Melanocyte of skin (primary cell): ENCODE data around the gene PHACTR2. TPM values are rescaled to one million over a fixed set of nuclear protein-coding genes. Genes with fewer than 3 reads are reported as not detected.

Experiments
- small RNA-seq, 2 donors: library from RNA; depleted of rRNA; stranded (forward); fragments of <200 nt; gene quantifications; one replicate each; pipeline ENCODE3, GENCODE V24; 2012
- total RNA-seq, 2 donors: library from RNA; depleted of rRNA; stranded (reverse); fragments of >200 nt; gene quantifications; 2 replicates each; pipeline ENCODE4 v1.2.3, GENCODE V29; 2012

The PHACTR2 gene
- 10 to 100 TPM; 19.6 to 24.1 TPM for total RNA-seq

GRCh38 chr6:143677891-143678791 lies at the start of gene PHACTR2:
PHACTR2 (plus strand) TSS chr6:143677965; CDS start chr6:143678164, 199 bp downstream.

GRCh38 chr6:143842902-143843676 lies 165.3 kb downstream of the PHACTR2 start, which contains the start of gene LTV1:
LTV1 (plus strand) TSS chr6:143843338; CDS start chr6:143843478, 140 bp downstream.

GRCh38 chr6:143864234-143864633 lies 186.5 kb downstream of the PHACTR2 start, which contains the start of gene ZC2HC1B:
ZC2HC1B (plus strand) TSS chr6:143864474; CDS start chr6:143864540, 66 bp downstream.

Small RNA genes lying within 50 kb of the gene (small RNA-seq; reads per million reads assigned to genes)
- 0 to 0.09 reads per million in 2 donors for gene ZC2HC1B

Other genes with a start within 250 kb of the PHACTR2 start
- gene ADAT2, start 227.3 kb upstream of the PHACTR2 start, total RNA-seq: 1 to 10 TPM; 6.5 to 6.7 TPM
- gene PEX3, start 227.2 kb upstream of the PHACTR2 start, total RNA-seq: 10 to 100 TPM; 18.2 to 26.3 TPM
- 10 to 100 TPM; 34.0 to 34.4 TPM for gene FUCA2, start 166.2 kb upstream of the PHACTR2 start, total RNA-seq
- gene LTV1, start 165.4 kb downstream of the PHACTR2 start, total RNA-seq: 10 to 100 TPM; 20.3 to 30.3 TPM
- not detected for gene ZC2HC1B, start 186.5 kb downstream of the PHACTR2 start, total RNA-seq